ENCODE results near the gene JAGN1.

DNA sequence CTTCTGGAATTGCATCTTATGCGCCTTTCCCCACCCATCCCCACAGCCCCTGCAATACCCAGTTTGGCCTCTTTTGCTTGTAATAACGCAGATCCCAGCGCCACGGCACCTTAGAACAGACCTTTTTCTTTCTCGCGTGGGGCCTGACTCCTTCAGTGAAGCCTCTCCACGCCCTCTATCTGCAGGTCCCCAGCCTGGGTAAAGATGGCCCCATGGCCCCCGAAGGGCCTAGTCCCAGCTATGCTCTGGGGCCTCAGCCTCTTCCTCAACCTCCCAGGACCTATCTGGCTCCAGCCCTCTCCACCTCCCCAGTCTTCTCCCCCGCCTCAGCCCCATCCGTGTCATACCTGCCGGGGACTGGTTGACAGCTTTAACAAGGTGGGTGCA, 43.8 kb downstream of the JAGN1 start:
- TF ChIP-seq, protein P1, sequence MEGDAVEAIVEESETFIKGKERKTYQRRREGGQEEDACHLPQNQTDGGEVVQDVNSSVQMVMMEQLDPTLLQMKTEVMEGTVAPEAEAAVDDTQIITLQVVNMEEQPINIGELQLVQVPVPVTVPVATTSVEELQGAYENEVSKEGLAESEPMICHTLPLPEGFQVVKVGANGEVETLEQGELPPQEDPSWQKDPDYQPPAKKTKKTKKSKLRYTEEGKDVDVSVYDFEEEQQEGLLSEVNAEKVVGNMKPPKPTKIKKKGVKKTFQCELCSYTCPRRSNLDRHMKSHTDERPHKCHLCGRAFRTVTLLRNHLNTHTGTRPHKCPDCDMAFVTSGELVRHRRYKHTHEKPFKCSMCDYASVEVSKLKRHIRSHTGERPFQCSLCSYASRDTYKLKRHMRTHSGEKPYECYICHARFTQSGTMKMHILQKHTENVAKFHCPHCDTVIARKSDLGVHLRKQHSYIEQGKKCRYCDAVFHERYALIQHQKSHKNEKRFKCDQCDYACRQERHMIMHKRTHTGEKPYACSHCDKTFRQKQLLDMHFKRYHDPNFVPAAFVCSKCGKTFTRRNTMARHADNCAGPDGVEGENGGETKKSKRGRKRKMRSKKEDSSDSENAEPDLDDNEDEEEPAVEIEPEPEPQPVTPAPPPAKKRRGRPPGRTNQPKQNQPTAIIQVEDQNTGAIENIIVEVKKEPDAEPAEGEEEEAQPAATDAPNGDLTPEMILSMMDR (IDR thresholded peaks at IDR 0.05; ENCODE audit: insufficient read depth, low read length, poor library complexity, severe bottlenecking): peak; percentile 10
- TF ChIP-seq EZH2phosphoT487 (conservative IDR thresholded peaks at IDR 0.05; ENCODE audit: low read length): no peak
